Adrenal gland (tissue), 5 donors: ENCODE data around the gene ITIH1.

Source experiments
- POLR2A ChIP-seq, 2 donors: fragments of 450-650 bp; IDR thresholded peaks; one replicate each; pipeline ENCODE4 v1.6.1; 2017; ENCODE audit warnings: antibody characterized with exemption in 2 of 2, mild to moderate bottlenecking in 2 of 2, moderate library complexity in 1 of 2
- TF ChIP-seq, protein P1 (sequence below), 6 experiments: fragments of 450-650 bp in 4 of 6; fragments of 200-600 bp in 2 of 6; sonication (generic) in 1 of 6; IDR thresholded peaks; 1 replicate in 5 of 6; 2 replicates in 1 of 6; pipeline versions ENCODE4 v1.5.1 to v1.8.0; 2016 to 2021; ENCODE audit warnings: antibody characterized with exemption in 6 of 6, mild to moderate bottlenecking in 2 of 6, moderate library complexity in 1 of 6
- donor health status: DM: no; HTN: no; CAD: no.

DNA sequence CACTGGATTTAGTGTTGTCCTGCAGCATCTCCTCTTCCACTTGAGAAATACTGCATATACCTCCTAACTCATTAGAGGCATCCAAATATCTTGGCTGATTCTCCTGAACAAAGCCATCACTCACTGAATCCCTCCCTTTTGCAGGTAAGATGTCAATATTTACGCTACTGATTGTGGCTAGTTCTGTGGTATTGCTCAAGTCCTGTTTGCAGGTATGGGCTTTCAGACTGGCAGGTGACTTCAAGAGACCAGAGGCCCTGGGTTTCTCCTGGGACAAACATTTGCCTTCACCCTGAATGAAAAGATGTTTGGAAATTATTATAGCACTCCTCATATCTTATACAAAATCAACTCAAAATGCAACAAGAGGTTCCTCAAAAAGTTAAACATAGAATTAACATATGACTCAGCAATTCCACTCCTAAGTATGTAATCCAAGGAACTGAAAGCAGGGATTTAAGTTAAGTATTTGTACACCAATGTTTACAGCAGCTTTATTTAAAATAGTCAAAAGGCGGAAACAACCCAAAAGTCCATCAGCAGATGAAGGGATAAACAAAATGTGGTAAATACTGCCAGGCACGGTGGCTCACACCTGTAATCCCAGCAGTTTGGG is 25.2 kb upstream of the ITIH1 start:
- TF ChIP-seq, protein P1, sequence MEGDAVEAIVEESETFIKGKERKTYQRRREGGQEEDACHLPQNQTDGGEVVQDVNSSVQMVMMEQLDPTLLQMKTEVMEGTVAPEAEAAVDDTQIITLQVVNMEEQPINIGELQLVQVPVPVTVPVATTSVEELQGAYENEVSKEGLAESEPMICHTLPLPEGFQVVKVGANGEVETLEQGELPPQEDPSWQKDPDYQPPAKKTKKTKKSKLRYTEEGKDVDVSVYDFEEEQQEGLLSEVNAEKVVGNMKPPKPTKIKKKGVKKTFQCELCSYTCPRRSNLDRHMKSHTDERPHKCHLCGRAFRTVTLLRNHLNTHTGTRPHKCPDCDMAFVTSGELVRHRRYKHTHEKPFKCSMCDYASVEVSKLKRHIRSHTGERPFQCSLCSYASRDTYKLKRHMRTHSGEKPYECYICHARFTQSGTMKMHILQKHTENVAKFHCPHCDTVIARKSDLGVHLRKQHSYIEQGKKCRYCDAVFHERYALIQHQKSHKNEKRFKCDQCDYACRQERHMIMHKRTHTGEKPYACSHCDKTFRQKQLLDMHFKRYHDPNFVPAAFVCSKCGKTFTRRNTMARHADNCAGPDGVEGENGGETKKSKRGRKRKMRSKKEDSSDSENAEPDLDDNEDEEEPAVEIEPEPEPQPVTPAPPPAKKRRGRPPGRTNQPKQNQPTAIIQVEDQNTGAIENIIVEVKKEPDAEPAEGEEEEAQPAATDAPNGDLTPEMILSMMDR (IDR thresholded peaks at IDR 0.05) = no peak
- TF ChIP-seq POLR2A (IDR thresholded peaks at IDR 0.05) = no peak
